DMS53 treated with DMSO at 0.1 percent for 48 hours (cell line): ENCODE measurements around the gene GUCD1.
"Not testable (repeated sequence)": the region's sequence is repeated elsewhere in the genome, so short reads cannot be mapped to it uniquely, and the experiment has no call there.

ENCODE experiments used
- DNase-seq: peaks from one replicate; lab custom pipeline; 2025; ENCODE audit not compliant: unreplicated experiment; lab: John Stamatoyannopoulos, UW

Gene GUCD1

GRCh38 chr22:24554313-24555164 lies at the start of gene GUCD1:
GUCD1 (minus strand) TSS chr22:24555138; CDS start chr22:24554991, 147 bp downstream.
- no peak for DNase-seq

- DNase-seq, result not testable (repeated sequence)
Observed at GRCh38 chr22:24603770-24604629, 49.1 kb upstream of the GUCD1 start.

- DNase-seq, result not testable (repeated sequence)
Observed at GRCh38 chr22:24602847-24603769, 48.2 kb upstream of the GUCD1 start, which contains the start of gene GGT1. GGT1 (plus strand) TSS chr22:24603193; CDS start chr22:24611082, 7,889 bp downstream.

- DNase-seq, result not testable (repeated sequence)
Observed at GRCh38 chr22:24602105-24602749, 47.3 kb upstream of the GUCD1 start.

GRCh38 chr22:24601217-24602104 lies 46.5 kb upstream of the GUCD1 start:
- no peak for DNase-seq

GRCh38 chr22:24599958-24600715 lies 45.2 kb upstream of the GUCD1 start:
- not testable (repeated sequence) for DNase-seq

GRCh38 chr22:24599514-24599913 lies 44.6 kb upstream of the GUCD1 start:
- no peak for DNase-seq

GRCh38 chr22:24597076-24597475 lies 42.1 kb upstream of the GUCD1 start:
- not testable (repeated sequence) for DNase-seq

GRCh38 chr22:24595863-24596262 lies 40.9 kb upstream of the GUCD1 start:
- DNase-seq, result no peak

- DNase-seq, result no peak
Observed at GRCh38 chr22:24595228-24595627, 40.3 kb upstream of the GUCD1 start.

- DNase-seq, result no peak
Observed at GRCh38 chr22:24594569-24595120, 39.7 kb upstream of the GUCD1 start.

GRCh38 chr22:24593836-24594568 lies 39.1 kb upstream of the GUCD1 start:
- no peak for DNase-seq

GRCh38 chr22:24593559-24593835 lies 38.6 kb upstream of the GUCD1 start:
- not testable (repeated sequence) for DNase-seq

GRCh38 chr22:24592851-24593558 lies 38.1 kb upstream of the GUCD1 start, which contains the start of gene LRRC75B:
LRRC75B (minus strand) TSS chr22:24593073; CDS start chr22:24593039, 34 bp downstream.
- peak; percentile 6 for DNase-seq

GRCh38 chr22:24592058-24592850 lies 37.3 kb upstream of the GUCD1 start:
- no peak for DNase-seq

- DNase-seq, result no peak
Observed at GRCh38 chr22:24591286-24591830, 36.4 kb upstream of the GUCD1 start.
